Effector memory CD8-positive, alpha-beta T cell (primary cell): ENCODE results near the gene PDRG1.
"Not testable (repeated sequence)": the region's sequence is repeated elsewhere in the genome, so short reads cannot be mapped to it uniquely, and the experiment has no call there.

Experiments used
- ATAC-seq: fragments of 150-1000 bp; cut with Tn5 transposase; replicated peaks from 2 replicates; pipeline ENCODE4 v1.10.0; 2021; ENCODE audit warnings: mild to moderate bottlenecking, moderate library complexity
- DNase-seq, 3 experiments: peaks; one replicate each; pipeline ENCODE4 v3.0.0; 2021
- H3K27ac Mint-ChIP-seq, 2 donors: one replicate each; pipeline ENCODE4 v1.8.0; 2022; ENCODE audit warnings: mild to moderate bottlenecking in 2 of 2, mixed read lengths in 2 of 2, moderate library complexity in 2 of 2
- H3K27me3 Mint-ChIP-seq, 2 donors: one replicate each; pipeline ENCODE4 v1.8.0; 2022; ENCODE audit warnings: mixed read lengths in 2 of 2
- H3K36me3 Mint-ChIP-seq: one replicate; pipeline ENCODE4 v1.8.0; 2022; ENCODE audit warnings: mild to moderate bottlenecking, moderate library complexity, mixed read lengths; ENCODE audit not compliant: insufficient read depth
- H3K4me1 Mint-ChIP-seq, 2 donors: one replicate each; pipeline ENCODE4 v1.8.0; 2022; ENCODE audit warnings: low read depth in 2 of 2, mixed read lengths in 2 of 2
- H3K4me3 Mint-ChIP-seq, 2 donors: one replicate each; pipeline ENCODE4 v1.8.0; 2022; ENCODE audit warnings: mild to moderate bottlenecking in 2 of 2, mixed read lengths in 2 of 2, moderate library complexity in 2 of 2
- H3K9me3 Mint-ChIP-seq, 2 donors: one replicate each; pipeline ENCODE4 v1.8.0; 2022; ENCODE audit warnings: mixed read lengths in 2 of 2

Gene PDRG1

DNA sequence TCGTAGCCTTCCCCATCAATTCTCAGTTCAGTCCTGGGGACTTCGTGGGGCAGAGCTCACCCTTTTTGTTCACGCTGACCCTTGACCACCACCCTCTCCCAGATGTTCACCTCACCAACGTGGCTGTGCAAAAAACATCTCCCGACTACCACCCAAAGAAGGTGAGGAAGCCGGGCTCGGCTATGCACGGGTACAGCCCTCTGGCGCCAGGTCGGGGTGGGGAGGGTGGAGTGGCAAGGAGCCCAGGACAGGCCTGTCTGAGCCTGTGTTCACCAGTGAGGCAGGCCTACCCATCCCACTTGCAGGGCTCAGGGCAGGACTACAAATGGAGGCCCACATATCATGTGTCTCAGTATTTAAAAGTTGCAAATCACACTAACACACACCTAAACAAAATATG is 18.1 kb downstream of the PDRG1 start:
- no peaks in the 10 kb centered on the region for H3K4me1 Mint-ChIP-seq
- H3K36me3 Mint-ChIP-seq = no peaks in the 10 kb centered on the region
- no peak overlapping the region for H3K27ac Mint-ChIP-seq
- DNase-seq (no peak), ATAC-seq (no peak)
- H3K9me3 Mint-ChIP-seq = no peaks in the 10 kb centered on the region
- peaks cover 6 to 17% of the 10 kb centered on the region in 2 donors for H3K27me3 Mint-ChIP-seq
- no peak overlapping the region for H3K4me3 Mint-ChIP-seq

DNA sequence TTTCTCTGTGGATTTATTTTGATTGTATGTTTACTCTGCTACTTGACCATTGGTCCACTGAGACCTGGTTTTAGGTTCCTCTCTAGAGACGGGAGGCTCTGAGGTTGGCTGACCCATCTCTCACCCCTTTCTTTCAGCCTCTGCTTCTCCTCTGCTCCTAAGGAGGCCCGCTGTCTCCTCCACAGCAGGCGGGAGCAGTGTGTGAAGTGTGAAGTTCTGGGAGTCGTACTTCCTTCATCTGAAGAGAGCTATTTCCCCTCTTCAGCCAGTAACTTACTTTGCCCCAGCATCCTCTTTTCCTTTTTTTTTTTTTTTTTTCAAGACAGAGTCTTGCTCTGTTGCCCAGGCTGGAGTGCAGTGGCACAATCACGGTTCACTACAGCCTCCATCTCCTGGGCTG is 21.1 kb downstream of the PDRG1 start:
- H3K9me3 Mint-ChIP-seq = no peaks in the 10 kb centered on the region
- H3K36me3 Mint-ChIP-seq = no peaks in the 10 kb centered on the region
- no peak for ATAC-seq
- no peak overlapping the region for H3K4me3 Mint-ChIP-seq
- H3K27ac Mint-ChIP-seq = no peak overlapping the region
- DNase-seq = no peak
- peaks cover 15 to 36% of the 10 kb centered on the region in 2 donors for H3K27me3 Mint-ChIP-seq
- no peaks in the 10 kb centered on the region for H3K4me1 Mint-ChIP-seq

DNA sequence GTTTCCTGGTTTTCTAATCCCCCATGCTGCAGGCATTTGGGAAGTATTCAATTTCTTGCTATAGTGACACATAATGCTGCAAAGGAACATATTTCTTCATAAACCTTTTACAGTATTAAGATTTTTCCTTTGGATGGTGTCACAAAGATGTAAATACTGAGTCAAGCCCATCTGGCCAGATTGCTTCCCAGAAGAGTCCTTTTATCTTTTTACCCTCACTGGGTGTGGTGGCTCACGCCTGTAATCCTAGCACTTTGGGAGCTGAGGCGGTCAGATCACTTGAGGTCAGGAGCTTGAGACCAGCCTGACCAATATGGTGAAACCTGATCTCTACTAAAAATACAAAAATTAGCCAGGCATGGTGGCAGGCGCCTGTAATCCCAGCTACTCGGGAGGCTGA is 22.2 kb downstream of the PDRG1 start:
- H3K36me3 Mint-ChIP-seq, H3K9me3 Mint-ChIP-seq, DNase-seq, H3K4me1 Mint-ChIP-seq, ATAC-seq, H3K4me3 Mint-ChIP-seq, H3K27ac Mint-ChIP-seq: not testable (repeated sequence)
- H3K27me3 Mint-ChIP-seq = peaks cover 21 to 47% of the 10 kb centered on the region in 2 donors

DNA sequence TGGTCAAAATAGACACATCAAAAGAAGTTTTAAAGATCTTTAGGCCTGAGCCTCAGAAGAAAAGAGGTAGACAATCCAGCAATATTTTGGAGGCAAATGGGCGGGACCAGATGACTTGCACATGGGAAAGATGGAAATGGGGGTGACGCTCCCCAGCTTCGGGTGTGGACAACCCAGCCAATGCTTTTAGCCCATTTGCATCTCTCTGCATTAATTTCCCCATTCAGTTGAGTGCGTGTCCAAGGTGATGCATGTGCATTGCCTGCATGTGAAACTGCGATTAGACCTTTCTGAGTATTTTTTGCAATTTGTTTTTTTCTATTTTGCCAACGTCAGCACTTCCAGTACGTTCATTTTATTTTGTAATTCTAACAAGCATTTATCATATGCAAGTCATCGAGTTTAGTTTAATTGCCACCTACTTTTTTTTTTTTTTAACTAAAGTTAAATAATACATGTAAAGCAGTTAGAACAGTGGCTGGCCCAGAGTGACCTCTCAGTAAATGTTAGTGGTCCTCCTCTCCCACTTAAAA is 24.2 kb downstream of the PDRG1 start:
- Mint-ChIP-seq H3K27me3 (peaks cover 39 to 64% of the 10 kb centered on the region in 2 donors), H3K4me1 (peaks cover 0 to 2% of the 10 kb centered on the region in 2 donors), H3K4me3 (no peak overlapping the region), H3K36me3 (no peaks in the 10 kb centered on the region), H3K9me3 (no peaks in the 10 kb centered on the region), H3K27ac (no peak overlapping the region)
- DNase-seq = no peak
- no peak for ATAC-seq

DNA sequence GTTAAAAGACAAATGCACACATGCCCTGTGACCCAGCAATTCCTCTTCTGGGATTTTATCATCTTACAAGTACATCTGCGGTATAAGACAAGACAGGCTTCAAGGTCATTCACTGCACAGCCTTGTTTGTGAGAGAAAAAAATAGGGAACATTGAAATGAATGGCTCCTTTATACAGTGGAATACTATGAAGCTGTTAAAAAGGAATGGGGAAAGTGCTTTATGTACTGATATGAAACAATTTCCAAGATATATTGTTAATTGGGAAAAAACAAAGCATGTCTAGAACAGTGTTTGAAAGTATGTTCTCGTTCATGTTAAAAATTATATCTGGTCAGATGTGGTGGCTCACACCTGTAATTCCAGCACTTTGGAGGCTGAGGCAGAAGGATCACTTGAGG is 25.4 kb downstream of the PDRG1 start:
- DNase-seq (no peak), ATAC-seq (no peak)
- peaks cover 36 to 66% of the 10 kb centered on the region in 2 donors for H3K27me3 Mint-ChIP-seq
- H3K4me3 Mint-ChIP-seq = no peak overlapping the region
- H3K36me3 Mint-ChIP-seq = no peaks in the 10 kb centered on the region
- peaks cover 0 to 2% of the 10 kb centered on the region in 2 donors for H3K4me1 Mint-ChIP-seq
- H3K9me3 Mint-ChIP-seq = no peaks in the 10 kb centered on the region
- no peak overlapping the region for H3K27ac Mint-ChIP-seq

DNA sequence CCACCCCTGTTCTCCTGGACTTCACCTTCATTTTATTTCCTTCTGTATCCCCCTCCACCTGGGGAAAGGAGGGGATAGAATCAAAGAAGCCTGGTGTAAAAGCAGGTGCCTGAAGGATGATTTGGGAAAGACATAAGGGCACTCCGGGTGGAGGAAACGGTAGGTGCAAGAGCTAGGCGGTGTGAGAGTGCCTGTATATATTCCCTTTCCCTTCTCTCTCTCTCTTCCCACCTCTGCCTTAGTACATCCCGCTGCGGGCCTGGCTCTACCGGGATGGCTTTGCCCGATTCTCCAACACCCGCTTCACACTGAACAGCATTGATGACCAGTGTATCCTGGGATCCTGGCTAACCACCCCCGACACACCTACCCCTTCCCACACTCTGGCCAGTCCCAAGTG is 26.2 kb downstream of the PDRG1 start:
- H3K4me3 Mint-ChIP-seq = no peak overlapping the region
- peaks cover 0 to 2% of the 10 kb centered on the region in 2 donors for H3K4me1 Mint-ChIP-seq
- H3K27me3 Mint-ChIP-seq = peaks cover 35 to 66% of the 10 kb centered on the region in 2 donors
- H3K27ac Mint-ChIP-seq = no peak overlapping the region
- no peak for DNase-seq
- no peaks in the 10 kb centered on the region for H3K9me3 Mint-ChIP-seq
- ATAC-seq = no peak
- no peaks in the 10 kb centered on the region for H3K36me3 Mint-ChIP-seq

DNA sequence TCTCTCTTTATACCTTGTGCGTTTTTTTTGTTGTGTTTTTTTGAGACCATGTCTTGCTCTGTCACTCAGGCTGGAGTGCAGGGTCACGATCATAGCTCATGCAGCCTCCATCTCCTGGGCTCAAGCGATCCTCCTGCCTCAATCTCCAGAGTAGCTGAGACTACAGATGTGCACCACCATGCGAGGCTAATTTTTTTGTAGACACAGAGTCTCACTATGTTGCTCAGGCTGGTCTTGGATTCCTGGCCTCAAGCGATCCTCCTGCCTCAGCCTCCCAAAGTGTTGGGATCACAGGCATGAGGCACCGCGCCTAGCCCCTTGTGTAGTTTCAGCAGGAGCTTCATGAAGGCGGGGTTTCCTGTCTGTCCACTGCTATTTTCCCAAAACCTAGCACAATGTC is 27.3 kb downstream of the PDRG1 start:
- no peak for DNase-seq
- Mint-ChIP-seq H3K36me3 (no peaks in the 10 kb centered on the region), H3K27ac (no peak overlapping the region), H3K4me3 (no peak overlapping the region), H3K9me3 (no peaks in the 10 kb centered on the region), H3K4me1 (peaks cover 0 to 2% of the 10 kb centered on the region in 2 donors), H3K27me3 (peaks cover 46 to 77% of the 10 kb centered on the region in 2 donors)
- ATAC-seq = no peak

DNA sequence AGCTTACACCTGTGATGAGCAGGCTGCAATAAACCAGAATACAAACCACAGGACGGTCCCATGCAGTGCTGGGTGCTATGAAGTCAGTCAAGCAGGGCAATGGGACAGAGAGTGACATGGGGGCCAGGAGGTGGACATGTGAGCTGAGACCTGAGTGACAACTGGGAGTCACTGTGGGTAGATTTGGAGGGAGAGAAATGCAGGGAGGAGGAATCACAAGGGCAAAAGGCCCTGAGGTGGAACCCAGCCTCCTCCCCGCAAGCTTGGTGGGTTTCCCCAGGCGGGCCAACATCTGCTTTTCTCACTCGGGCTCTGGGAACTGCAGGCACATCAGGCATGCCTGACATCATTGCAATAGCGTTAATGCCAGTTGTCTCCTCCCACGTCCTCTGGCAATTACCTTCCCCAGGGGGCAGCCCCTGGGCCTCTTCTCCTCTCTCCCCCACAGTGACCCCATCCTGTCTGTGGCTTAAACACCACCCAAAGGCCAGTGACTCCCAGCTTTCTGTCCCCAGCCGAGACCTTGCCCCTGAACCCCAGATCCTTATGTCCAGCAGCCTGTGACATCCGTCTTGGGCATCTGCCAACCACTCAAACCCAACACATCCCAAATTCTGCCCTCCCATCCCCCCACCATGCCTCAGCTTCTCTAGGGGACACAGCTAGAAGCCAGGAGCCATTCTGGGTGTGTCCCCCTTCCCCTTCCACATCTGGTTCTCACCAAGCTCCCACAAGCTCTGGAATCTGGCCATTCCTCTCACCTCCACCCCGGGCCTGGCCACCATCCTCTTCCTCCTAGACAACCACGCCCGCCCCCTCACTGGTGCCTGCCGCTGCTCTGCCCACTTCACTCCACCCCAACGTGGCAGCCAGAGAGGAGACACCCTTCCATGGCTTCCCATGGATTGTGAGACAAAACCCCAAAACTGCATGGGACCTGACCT is 28.2 kb downstream of the PDRG1 start:
- Mint-ChIP-seq H3K27ac (no peak overlapping the region), H3K36me3 (no peaks in the 10 kb centered on the region), H3K4me1 (peaks cover 0 to 2% of the 10 kb centered on the region in 2 donors), H3K9me3 (no peaks in the 10 kb centered on the region), H3K4me3 (no peak overlapping the region), H3K27me3 (peaks cover 53 to 82% of the 10 kb centered on the region in 2 donors)
- ATAC-seq = no peak
- DNase-seq = no peak

DNA sequence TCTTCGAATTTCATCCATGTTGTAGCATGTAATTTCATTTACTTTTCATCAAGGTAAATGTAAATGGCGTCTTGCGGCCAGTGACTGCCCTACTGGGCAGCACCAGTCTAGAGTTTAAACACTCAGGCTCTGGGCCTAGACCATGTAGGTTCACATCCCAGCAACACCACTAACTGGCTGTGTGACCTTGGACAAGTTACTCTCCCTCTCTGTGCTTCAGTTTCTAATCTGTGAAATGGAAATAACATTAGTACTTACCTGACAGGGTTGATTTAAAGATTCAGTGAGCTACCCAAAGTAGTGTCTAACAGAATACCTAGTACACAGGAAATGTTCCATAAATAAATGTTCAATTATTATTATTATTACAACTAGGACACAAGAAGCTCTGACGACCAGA is 29.3 kb downstream of the PDRG1 start:
- Mint-ChIP-seq H3K9me3 (no peaks in the 10 kb centered on the region), H3K4me1 (peaks cover 0 to 2% of the 10 kb centered on the region in 2 donors), H3K36me3 (no peaks in the 10 kb centered on the region), H3K4me3 (no peak overlapping the region), H3K27me3 (peaks cover 63 to 89% of the 10 kb centered on the region in 2 donors), H3K27ac (no peak overlapping the region)
- ATAC-seq (no peak), DNase-seq (no peak)

DNA sequence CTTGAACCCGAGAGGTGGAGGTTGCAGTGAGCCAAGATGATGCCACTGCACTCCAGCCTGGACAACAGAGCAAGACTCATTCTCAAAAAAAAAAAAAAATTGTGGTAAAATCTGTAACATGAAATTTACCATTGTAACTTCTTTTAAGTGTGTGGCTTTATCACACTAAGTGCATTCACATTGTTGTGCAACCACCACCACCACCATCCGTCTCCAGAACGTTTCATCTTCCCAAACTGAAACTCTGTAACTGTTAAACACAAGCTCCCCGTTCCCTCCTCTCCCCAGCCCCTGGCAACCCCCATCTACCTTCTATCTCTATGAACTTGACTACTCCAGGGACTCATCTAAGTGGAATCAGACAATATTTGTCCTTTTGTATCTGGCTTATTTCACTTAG is 29.7 kb downstream of the PDRG1 start:
- Mint-ChIP-seq H3K36me3 (no peaks in the 10 kb centered on the region), H3K27me3 (peaks cover 63 to 89% of the 10 kb centered on the region in 2 donors)
- no peak for DNase-seq

DNA sequence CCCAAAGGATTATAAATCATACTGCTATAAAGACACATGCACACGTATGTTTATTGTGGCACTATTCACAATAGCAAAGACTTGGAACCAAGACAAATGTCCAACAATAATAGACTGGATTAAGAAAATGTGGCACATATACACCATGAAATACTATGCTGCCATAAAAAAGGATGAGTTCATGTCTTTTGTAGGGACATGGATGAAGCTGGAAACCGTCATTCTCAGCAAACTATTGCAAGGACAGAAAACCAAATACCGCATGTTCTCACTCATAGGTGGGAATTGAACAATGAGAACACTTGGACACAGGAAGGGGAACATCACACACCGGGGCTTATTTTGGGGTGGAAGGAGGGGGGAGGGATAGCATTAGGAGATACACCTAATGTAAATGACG is 30.4 kb downstream of the PDRG1 start:
- ATAC-seq, H3K27ac Mint-ChIP-seq: not testable (repeated sequence)
- peaks cover 62 to 88% of the 10 kb centered on the region in 2 donors for H3K27me3 Mint-ChIP-seq

More for the DNA sequence above, 29.7 kb downstream of the PDRG1 start:
- H3K4me1 Mint-ChIP-seq = peaks cover 0 to 2% of the 10 kb centered on the region in 2 donors
- no peak overlapping the region for H3K27ac Mint-ChIP-seq
- H3K9me3 Mint-ChIP-seq = no peaks in the 10 kb centered on the region
- H3K4me3 Mint-ChIP-seq = no peak overlapping the region
- no peak for ATAC-seq

DNA sequence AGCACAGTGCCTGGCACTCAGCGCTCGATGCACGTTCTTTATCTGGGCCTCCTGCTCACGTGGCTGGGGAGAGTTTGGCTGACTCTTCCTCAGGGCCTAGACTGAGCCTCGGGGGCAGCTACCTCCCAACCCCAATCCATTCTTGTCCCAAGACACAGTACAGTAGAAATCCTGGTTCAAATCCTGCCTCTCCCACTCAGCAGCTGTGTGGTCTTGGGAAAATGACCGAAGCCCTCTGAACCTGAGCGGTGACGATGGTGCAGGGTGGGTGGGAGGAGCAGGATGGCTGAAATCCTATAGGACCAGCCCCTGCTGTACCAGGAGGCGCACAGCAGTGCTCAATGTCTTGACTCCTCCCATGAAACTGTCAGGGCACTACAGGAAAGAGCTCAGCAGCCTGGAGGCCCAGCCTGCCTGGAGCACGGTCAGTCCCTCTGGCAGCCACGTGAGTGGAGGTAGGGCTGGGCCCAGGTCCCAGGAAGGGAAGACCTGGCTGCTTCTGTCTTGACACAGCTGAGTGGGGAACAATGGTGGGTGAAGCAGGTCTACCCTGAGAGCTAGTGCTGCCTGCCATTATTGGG is 31.5 kb downstream of the PDRG1 start:
- no peak overlapping the region for H3K4me3 Mint-ChIP-seq
- no peaks in the 10 kb centered on the region for H3K36me3 Mint-ChIP-seq
- H3K27me3 Mint-ChIP-seq = peaks cover 51 to 77% of the 10 kb centered on the region in 2 donors
- no peak overlapping the region for H3K27ac Mint-ChIP-seq
- peaks cover 0 to 2% of the 10 kb centered on the region in 2 donors for H3K4me1 Mint-ChIP-seq
- DNase-seq (no peak), ATAC-seq (no peak)
- no peaks in the 10 kb centered on the region for H3K9me3 Mint-ChIP-seq

More for the DNA sequence above, 30.4 kb downstream of the PDRG1 start:
- H3K9me3 Mint-ChIP-seq, H3K36me3 Mint-ChIP-seq, H3K4me3 Mint-ChIP-seq, H3K4me1 Mint-ChIP-seq, DNase-seq: not testable (repeated sequence)

DNA sequence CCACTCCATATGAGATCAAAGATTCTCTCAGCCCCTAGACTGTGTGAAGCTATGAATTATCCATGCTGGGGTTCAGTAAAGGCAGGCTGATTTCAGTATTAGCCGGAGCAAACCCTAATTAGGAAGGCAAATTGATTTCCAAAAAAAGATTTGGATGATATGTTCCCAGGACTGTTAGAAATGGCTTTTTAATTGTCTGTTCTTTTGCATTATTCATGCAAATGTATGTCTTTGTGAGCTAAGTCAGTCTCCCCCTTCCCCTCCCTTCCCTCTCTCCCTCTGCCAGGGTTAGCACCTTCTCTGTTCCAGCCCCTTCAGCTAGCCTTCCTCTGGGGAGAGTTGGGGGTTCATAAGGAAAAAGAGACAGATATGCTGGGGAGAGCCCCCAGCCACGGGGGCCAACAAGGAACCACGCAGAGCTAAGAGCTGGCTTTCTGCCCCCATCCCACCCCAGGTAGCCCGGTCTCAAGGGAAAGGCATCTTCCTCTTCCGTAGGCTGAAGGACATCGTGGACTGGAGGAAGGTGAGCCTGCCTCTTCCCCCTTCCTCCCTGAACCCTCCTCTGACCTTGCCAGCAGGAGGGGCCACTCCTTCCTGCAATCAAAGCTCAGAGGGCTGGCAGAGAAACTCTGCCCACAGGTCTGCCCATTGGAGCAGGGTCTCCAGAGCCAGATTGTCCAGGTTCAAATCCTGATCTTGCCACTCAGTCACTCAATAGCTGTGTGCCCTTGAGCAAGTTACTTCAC is 32.3 kb downstream of the PDRG1 start:
- Mint-ChIP-seq H3K36me3 (peaks cover 2% of the 10 kb centered on the region), H3K4me3 (no peak overlapping the region), H3K27ac (no peak overlapping the region), H3K4me1 (peaks cover 0 to 2% of the 10 kb centered on the region in 2 donors), H3K9me3 (no peaks in the 10 kb centered on the region), H3K27me3 (peaks cover 48 to 69% of the 10 kb centered on the region in 2 donors)
- no peak for DNase-seq
- ATAC-seq = no peak
